H1 (cell line): Measurements from ENCODE around the gene ARSI. TPM values are rescaled to one million over a fixed set of nuclear protein-coding genes. Genes with fewer than 3 reads are reported as not detected.

Source experiments
- HDAC6 ChIP-seq: IDR thresholded peaks from one replicate; pipeline ENCODE4 v1.7.1; 2012; ENCODE audit warnings: low read depth, mild to moderate bottlenecking, inconsistent platforms, low read length, moderate library complexity
- USF2 ChIP-seq: IDR thresholded peaks from 2 replicates; pipeline ENCODE4 v1.6.1; 2011; ENCODE audit warnings: low read length, improper control_type of control experiment
- polyA plus RNA-seq, 7 experiments: library from polyadenylated mRNA; depleted of rRNA in 3 of 7; stranded (reverse) in 5 of 7; unstranded in 2 of 7; fragments of >200 nt in 5 of 7; fragments of 200-250 nt in 2 of 7; gene quantifications; 1 replicate in 5 of 7; 2 replicates in 1 of 7; 4 replicates in 1 of 7; pipeline versions ENCODE4 v1.2.1 to v1.2.3, GENCODE V29; 2011 to 2013; ENCODE audit warnings: missing spikeins in 2 of 7, mixed read lengths in 2 of 7
- total RNA-seq: library from RNA; stranded (reverse); fragmentation: NEBNext Ultra II Directional; extraction: Animal tissue kit (Norgen Biotek cat#: 25700); gene quantifications from 2 replicates; pipeline ENCODE4 v1.2.1, GENCODE V29; 2021

Gene ARSI
- total and polyA plus RNA-seq, 2 of the 8 experiments (the other 6 are each of a cell fraction or from before 2014, with no cell fraction given): 4.5 to 6.7 TPM

- TF ChIP-seq USF2: no peak
- no peak for TF ChIP-seq HDAC6
These were observed 26.3 kb upstream of the ARSI start (continued) for GRCh38 chr5:150329038-150329437.
